ENCODE data around the gene CD2BP2. TPM values are rescaled to one million over a fixed set of nuclear protein-coding genes. Genes with fewer than 3 reads are reported as not detected.

CD2BP2 gene
- total RNA-seq, 2 experiments from 2014 or later: 39.1 to 41.7 TPM

- Mint-ChIP-seq H3K36me3 (ENCODE audit: low read depth) (peaks cover 72% of the 10 kb centered on the region), H3K27me3 (no peaks in the 10 kb centered on the region), H3K4me1 (ENCODE audit: low read depth) (peaks cover 32% of the 10 kb centered on the region), H3K27ac (peak overlapping the region; percentile 89), H3K9me3 (no peaks in the 10 kb centered on the region), H3K4me3 (peak overlapping the region; percentile 91)
- ChIA-PET CTCF (interaction anchor here (2.1 kb wide), 1 partner anchor 56 kb away, joined by 9 read pairs; no protein-coding TSS in a partner anchor), POLR2A (interaction anchor here (1.5 to 4.6 kb wide), 7 partner anchors 17 to 288 kb away, joined by 5 to 19 read pairs (median 14); partner anchors contain the start of genes ALDOA, CORO1A, SEPTIN1 and TBC1D10B)
- H3K27me3 ChIP-seq (ENCODE audit: control insufficient read depth in 1 of 2, insufficient read depth in 2 of 2, low read length in 2 of 2): no peaks in the 10 kb centered on the region
- H3K27ac ChIP-seq (ENCODE audit: low read depth in 1 of 2, low read length in 2 of 2): peak overlapping the region; percentile 46 to 99
- peaks cover 35% of the 10 kb centered on the region for H3K4me1 ChIP-seq (ENCODE audit: insufficient read depth, low read length)
- TF ChIP-seq CTCF (IDR thresholded peaks at IDR 0.05): no peak
- no peaks in the 10 kb centered on the region for H3K9me3 ChIP-seq (ENCODE audit: control insufficient read depth in 1 of 2, insufficient read depth in 1 of 2, low read length in 2 of 2)
- peaks cover 47% of the 10 kb centered on the region for H3K36me3 ChIP-seq (ENCODE audit: insufficient read depth, low read length)
- intact Hi-C loops (cut with DNase I, micrococcal nuclease): loop anchor here (2.0 to 10.0 kb wide), 3 partner anchors 17 to 51 kb away; partner anchors contain the start of genes ZNF771 (in 2 of the 2) and TBC1D10B (in 1 of the 2)
- no peak for DNase-seq
- no peak overlapping the region for H3K4me3 ChIP-seq (ENCODE audit: low read length)
- no peak for ATAC-seq (ENCODE audit: poor library complexity)
These were observed 1.5 kb downstream of the CD2BP2 start for GRCh38 chr16:30353438-30354129.

DNA sequence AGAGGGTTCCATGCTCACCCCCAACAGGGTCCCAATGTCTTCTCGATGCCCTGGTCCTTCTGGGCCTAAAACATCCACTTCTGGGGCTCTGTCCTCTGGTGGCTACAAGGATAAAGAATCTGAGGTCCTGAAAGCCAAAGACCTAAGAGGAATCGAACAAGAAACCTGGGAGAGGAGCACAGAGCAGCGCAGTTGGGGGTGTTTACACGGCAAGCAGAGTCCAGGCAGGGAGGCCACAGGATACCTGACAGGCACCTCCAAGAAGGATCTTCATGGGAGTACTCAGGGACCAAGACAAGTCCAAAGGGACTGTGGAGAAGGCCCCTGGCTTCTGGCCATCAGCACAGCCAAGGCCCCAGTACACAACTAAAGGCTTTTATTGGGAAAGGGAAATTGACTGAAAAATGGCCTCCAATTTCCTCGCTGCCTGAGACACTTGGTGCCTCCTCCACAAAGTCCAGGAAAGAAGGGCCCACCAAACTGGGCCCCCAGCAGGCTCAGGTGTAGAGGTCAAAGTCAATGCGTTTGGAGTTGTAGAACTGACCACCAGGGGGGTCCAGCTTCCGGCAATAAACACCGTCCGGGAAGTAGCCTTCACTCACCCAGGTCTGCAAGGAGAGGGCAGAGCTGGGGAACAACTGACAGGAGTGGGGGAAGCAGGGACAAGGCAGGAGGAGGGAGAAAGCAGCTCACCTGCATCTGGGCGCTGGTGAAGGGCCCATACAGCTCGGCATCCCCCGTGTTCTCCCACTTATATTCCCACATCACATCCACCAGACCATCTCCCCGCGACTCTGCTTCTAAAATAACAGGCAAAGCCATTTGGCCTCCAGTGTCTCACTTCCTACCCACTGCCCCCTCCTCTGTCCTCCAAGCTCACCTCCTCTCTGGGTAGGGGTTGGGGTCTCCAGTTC lies 2.4 kb downstream of the CD2BP2 start:
- Mint-ChIP-seq H3K27me3 (no peaks in the 10 kb centered on the region), H3K27ac (peak overlapping the region; percentile 17), H3K36me3 (ENCODE audit: low read depth) (peaks cover 70% of the 10 kb centered on the region), H3K4me1 (ENCODE audit: low read depth) (peaks cover 32% of the 10 kb centered on the region), H3K4me3 (peak overlapping the region; percentile 65), H3K9me3 (no peaks in the 10 kb centered on the region)
- POLR2A ChIA-PET: interaction anchor here (1.3 to 4.6 kb wide), 2 partner anchors 25 to 26 kb away, joined by 3 to 17 read pairs; no protein-coding TSS in a partner anchor
- Histone ChIP-seq H3K27me3 (ENCODE audit: control insufficient read depth in 1 of 2, insufficient read depth in 2 of 2, low read length in 2 of 2) (no peaks in the 10 kb centered on the region), H3K36me3 (ENCODE audit: insufficient read depth, low read length) (peaks cover 44% of the 10 kb centered on the region), H3K27ac (ENCODE audit: low read depth in 1 of 2, low read length in 2 of 2) (no peak overlapping the region), H3K9me3 (ENCODE audit: control insufficient read depth in 1 of 2, insufficient read depth in 1 of 2, low read length in 2 of 2) (no peaks in the 10 kb centered on the region), H3K4me1 (ENCODE audit: insufficient read depth, low read length) (peaks cover 35% of the 10 kb centered on the region), H3K4me3 (ENCODE audit: low read length) (no peak overlapping the region)
- TF ChIP-seq CTCF (IDR thresholded peaks at IDR 0.05): no peak
- intact Hi-C loops (cut with DNase I, micrococcal nuclease): loop anchor here (10.0 kb wide), 1 partner anchor 52 kb away; the partner anchor contains the start of gene ZNF771 (in 2 of the 2)
- no peak for ATAC-seq (ENCODE audit: poor library complexity)
- no peak for DNase-seq
- CTCF ChIA-PET: interaction anchor here (1.0 to 2.1 kb wide), 2 partner anchors 57 kb away, joined by 3 to 9 read pairs; no protein-coding TSS in a partner anchor
